GM19438 (cell line): Measurements from ENCODE around the gene FAM83B.
"Not testable (repeated sequence)": the region's sequence is repeated elsewhere in the genome, so short reads cannot be mapped to it uniquely, and the experiment has no call there.

ENCODE experiments used
- ATAC-seq: cut with Tn5 transposase; IDR thresholded peaks from one replicate; pipeline ENCODE4 v1.9.1; 2021; ENCODE audit warnings: low read depth; ENCODE audit not compliant: unreplicated experiment

Gene FAM83B, protein sequence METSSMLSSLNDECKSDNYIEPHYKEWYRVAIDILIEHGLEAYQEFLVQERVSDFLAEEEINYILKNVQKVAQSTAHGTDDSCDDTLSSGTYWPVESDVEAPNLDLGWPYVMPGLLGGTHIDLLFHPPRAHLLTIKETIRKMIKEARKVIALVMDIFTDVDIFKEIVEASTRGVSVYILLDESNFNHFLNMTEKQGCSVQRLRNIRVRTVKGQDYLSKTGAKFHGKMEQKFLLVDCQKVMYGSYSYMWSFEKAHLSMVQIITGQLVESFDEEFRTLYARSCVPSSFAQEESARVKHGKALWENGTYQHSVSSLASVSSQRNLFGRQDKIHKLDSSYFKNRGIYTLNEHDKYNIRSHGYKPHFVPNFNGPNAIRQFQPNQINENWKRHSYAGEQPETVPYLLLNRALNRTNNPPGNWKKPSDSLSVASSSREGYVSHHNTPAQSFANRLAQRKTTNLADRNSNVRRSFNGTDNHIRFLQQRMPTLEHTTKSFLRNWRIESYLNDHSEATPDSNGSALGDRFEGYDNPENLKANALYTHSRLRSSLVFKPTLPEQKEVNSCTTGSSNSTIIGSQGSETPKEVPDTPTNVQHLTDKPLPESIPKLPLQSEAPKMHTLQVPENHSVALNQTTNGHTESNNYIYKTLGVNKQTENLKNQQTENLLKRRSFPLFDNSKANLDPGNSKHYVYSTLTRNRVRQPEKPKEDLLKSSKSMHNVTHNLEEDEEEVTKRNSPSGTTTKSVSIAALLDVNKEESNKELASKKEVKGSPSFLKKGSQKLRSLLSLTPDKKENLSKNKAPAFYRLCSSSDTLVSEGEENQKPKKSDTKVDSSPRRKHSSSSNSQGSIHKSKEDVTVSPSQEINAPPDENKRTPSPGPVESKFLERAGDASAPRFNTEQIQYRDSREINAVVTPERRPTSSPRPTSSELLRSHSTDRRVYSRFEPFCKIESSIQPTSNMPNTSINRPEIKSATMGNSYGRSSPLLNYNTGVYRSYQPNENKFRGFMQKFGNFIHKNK

DNA sequence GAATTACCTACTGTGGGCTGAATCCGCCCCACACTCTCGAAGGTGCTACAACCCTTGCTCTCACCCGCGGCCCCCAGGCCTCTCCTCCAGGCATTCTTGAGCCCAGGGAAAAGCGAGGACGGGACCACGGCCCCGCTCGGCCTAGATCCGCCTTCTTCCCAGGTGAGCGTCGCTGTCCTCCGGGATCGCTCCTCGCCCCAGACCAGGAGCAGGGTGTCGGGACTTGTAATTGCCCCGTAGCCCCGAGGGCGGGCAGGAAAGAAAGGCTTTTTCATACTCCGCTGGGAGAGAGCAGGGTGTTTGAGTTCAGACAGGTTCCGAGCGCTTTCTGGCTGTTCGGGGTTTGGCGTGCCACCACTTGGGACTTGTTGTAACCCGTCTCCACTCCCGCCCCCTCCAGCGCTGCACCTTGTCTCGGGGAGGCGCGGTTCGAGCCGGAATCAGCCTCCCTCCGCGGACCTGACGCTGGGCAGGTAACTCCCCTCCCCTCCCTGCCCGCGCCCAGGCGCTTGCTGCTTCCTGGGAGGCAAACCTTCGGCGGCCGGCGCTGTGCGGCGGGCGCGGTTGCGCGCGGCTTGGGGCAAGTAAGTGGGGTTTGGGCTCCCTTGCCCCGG is at the start of gene FAM83B:
FAM83B (plus strand) TSS at position 529 of the 614 bp plus-strand sequence. CDS start 23,476 bp downstream, outside the sequence.
- ATAC-seq, result no peak

- ATAC-seq, result not testable (repeated sequence)
Observed at GRCh38 chr6:54796918-54797317, 49.7 kb upstream of the FAM83B start.

- no peak for ATAC-seq
Observed at GRCh38 chr6:54800050-54800600, 46.4 kb upstream of the FAM83B start.

- no peak for ATAC-seq
Observed at GRCh38 chr6:54801244-54801643, 45.3 kb upstream of the FAM83B start.

GRCh38 chr6:54801669-54802068 is 44.9 kb upstream of the FAM83B start:
- ATAC-seq, result no peak

- ATAC-seq, result no peak
Observed at GRCh38 chr6:54802775-54803634, 43.6 kb upstream of the FAM83B start.

DNA sequence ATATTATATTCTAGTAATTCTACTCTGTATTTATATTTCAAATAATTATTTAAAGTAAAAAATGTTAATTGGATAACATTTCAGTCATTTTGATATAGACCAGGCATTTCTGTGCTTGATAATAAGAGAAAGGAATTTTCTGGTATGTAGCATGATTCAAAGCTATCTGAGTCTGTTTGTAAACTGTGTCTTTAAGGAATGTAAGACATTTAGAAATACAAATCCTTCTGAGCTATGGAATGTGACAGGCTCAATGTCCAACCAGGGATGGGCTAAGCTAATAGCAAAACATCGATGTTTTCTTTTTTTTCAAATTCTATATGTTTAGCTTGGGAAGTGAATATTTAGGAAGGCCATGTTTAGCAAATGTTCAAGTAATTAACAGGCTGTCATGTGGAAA is 41.5 kb upstream of the FAM83B start:
- ATAC-seq, result no peak

GRCh38 chr6:54810147-54810546 is 36.4 kb upstream of the FAM83B start:
- ATAC-seq, result no peak

DNA sequence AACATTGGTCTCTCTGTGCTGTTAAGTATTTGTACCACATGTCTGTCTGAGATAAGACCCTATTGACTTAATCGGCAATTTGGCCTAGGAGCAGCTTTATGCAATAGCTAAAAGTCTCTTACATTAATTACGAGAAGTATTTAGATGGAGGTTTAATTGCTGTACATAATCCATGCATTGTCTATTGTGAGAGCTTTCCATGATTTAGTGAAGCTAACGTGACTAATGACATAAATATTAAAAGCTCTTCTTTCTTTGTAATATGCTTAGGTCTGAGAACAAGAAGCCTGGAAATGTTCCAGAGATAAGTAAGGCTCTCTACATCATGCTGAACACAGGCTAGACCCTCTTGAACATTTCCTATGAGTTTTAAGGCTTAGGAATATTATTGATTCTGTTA is 32.7 kb upstream of the FAM83B start:
- no peak for ATAC-seq

DNA sequence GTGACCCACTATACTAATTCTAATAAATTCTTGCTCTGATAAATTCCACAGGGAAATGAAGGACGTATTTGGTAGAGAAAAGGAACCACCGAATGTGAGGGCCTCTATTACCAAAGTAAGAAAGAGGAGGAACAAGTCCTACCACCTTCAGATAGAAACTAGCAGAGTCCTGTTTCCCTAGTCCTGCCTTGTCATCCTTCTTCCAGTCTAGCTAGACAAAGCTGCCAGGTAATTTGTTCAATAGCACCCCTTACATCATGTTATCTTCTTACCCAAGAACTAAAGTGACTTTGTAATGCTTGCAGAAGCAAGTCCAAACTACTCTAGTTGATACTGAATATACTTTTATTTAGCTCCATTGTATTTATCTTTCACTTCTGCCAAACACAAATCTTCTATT is 29.3 kb upstream of the FAM83B start:
- no peak for ATAC-seq

DNA sequence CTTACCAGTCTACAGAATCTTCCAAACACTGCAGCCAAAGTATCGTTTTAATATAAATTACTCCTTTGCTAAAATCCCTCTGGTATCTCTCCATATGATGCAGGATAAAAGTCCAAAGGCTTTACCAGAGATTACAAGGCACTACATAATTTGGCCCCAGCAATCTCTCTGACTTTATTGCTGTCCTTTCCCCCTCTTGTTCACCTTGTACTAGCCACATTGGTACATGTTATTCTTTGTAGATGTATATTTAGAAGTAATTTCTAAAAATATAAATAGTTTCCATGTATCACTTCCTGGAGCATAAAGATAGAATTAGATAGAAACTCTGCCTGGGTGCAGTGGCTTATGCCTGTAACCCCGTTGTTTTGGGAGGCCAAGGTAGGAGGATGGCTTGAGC is 28.7 kb upstream of the FAM83B start:
- ATAC-seq, result no peak

- not testable (repeated sequence) for ATAC-seq
Observed at GRCh38 chr6:54824225-54824624, 22.3 kb upstream of the FAM83B start.

GRCh38 chr6:54827010-54827409 is 19.6 kb upstream of the FAM83B start:
- no peak for ATAC-seq

DNA sequence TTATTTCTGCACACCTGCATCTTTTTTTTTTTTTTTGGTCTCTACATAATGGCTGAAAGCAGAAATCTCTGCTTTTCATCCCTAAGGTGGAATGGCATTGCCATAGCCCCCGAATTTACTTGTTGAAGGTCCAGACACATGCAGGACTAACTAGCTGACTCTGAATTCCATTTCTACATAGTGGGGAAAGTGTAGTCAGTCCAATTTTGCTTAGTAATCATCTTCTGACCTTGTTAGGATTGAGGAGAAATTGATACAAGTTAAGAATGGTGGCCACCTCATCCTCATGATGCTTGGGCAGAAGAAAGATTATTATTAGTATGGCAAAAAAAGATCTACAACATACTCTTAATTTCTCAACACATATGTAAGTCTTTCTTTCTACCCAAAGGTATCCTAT is 16.4 kb upstream of the FAM83B start:
- ATAC-seq, result no peak

- ATAC-seq, result no peak
Observed at GRCh38 chr6:54835176-54835575, 11.4 kb upstream of the FAM83B start.

DNA sequence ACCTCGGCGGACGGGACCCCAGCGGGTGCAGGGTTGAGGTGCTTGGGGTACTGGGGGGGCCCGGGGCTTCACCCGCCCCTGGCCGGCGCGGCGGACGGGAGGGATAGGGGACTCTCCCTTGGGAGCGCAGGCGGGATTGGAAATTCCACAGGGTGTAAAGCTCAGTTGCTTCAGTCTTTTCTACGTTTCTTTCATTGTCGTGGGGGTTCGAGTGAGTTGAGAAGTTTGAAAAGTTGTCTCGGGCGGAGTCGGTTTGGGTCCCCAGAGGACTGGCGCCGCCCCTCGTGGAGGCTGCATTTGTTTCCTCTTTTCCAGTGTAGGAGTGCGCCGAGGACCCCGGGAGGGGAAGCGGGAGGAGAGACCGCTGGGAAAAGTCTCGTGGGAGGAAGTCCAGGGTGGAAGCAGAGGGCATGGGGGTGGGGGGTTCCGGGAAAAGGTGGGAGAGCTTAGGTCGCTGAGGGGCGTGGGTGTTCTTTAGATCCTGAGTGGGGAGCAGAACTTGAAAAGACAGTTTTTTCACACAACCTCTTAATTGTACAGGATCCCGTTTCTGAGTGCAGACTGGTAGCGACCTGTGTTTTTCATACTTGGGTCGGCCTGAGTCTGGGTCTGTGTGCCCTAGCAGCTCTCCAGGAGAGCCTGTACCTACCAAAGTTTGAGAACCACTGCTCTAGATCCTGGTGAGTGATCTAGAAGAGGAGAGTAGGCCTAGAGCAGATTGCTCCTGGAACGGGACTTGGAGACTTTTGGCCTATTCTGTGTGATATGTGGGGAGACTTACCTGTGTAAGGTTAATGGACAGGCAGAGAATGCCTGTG is 495 bp downstream of the FAM83B start:
- no peak for ATAC-seq

GRCh38 chr6:54847799-54848597 is 1.4 kb downstream of the FAM83B start:
- no peak for ATAC-seq

GRCh38 chr6:54850114-54850513 is 3.5 kb downstream of the FAM83B start:
- no peak for ATAC-seq
